CD4-positive, alpha-beta T cell treated with Interleukin-6 at 100 ng/mL for 8 hours (primary cell): ENCODE results near the gene PREB.
"Not testable (repeated sequence)": the region's sequence is repeated elsewhere in the genome, so short reads cannot be mapped to it uniquely, and the experiment has no call there.

Source experiments
- DNase-seq: peaks from one replicate; pipeline ENCODE4 v3.0.0-alpha.2; 2020; ENCODE audit warnings: mixed read lengths, low spot score

The PREB gene

DNA sequence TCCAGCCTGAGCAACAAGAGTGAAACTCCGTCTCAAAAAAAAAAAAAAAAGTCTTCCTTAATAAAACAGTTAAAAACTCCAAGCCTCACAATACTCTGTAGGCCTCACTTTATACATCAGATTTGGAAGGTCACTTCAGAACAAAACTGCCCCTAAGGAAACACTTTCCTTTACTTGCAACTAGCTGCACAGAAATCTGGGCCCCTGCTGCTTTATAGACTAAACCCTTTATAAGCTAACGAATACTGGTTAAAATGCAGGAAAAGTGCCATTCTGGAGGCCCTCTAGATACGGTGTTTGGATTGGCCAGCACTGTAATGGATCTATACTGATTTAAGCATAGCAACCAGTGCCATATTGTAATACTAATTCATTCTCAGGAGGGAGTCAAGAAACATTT lies 9.3 kb downstream of the PREB start:
- DNase-seq, result no peak

GRCh38 chr2:27123302-27124150 lies 10.9 kb downstream of the PREB start, which contains the start of gene ABHD1:
Gene ABHD1 (plus strand): TSS chr2:27123815. CDS start chr2:27123949, 134 bp downstream.
- DNase-seq, result peak; percentile 66

GRCh38 chr2:27122791-27123190 lies 11.6 kb downstream of the PREB start:
- no peak for DNase-seq

DNA sequence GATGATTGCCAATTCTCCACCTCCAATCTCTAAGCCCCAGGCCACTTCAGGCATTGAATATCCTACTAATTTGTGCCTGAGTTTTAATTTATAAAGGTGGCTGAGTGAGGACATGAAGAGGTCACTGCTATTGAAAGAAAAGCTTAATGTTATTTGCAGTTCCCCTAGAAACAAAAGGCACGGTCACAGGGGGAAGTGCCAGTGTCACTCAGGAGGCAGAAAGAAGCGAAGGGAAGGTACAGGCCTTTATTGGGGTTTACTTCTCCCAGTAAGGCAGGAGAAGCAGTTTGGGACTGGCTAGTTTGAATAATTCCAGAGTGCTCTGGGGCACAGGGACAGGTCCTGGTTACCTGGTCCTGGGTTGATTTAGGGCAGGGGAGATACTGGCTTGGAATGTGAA lies 12.5 kb downstream of the PREB start:
- DNase-seq, result no peak

DNA sequence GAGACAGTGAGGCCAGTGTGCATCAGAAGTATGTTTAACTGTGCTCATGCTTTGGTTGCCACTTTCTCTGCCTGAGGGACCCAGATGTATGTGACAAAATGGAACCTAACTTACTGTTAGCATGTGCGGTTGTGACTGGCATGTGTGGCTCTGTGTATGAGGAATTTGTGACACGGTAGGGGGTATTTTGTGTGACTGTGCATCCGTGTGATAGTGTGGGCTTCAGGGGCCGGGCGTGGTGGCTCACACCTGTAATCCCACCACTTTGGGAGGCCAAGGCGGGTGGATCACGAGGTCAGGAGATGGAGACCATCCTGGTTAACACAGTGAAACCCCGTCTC lies 15.1 kb downstream of the PREB start:
- DNase-seq, result not testable (repeated sequence)

GRCh38 chr2:27118525-27119329 lies 15.7 kb downstream of the PREB start, which contains the start of gene CGREF1:
Gene CGREF1 (minus strand): TSS chr2:27119128. CDS start chr2:27104366, 14,762 bp downstream.
- DNase-seq, result no peak

DNA sequence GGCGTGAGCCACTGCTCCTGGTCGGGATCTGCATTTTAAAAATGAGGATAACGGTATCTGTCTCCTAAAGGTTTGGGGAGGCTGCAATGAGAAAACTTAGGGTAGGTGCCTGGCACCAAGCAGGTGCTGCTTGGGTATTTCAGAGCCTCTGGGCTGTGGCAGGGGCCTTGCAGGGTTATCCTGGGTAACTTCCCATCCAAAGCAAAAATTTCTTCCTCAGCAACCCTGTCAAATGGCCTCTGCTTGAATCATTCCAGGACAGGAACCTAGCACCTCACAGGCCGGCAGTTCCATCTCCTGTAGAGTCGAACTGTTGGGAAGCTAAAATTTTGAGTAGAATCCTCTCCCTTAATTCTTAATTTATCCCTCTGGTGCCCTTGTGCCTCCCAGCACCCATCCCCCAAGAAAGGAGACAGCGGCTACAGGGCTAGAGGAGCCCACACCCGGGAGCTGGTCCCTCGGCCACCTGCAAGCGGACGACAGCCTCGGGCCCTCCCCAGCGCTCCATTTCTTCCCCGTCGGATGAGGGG lies 16.4 kb downstream of the PREB start:
- DNase-seq, result no peak

- DNase-seq, result no peak
These were observed 18.9 kb downstream of the PREB start for GRCh38 chr2:27115519-27115918.

DNA sequence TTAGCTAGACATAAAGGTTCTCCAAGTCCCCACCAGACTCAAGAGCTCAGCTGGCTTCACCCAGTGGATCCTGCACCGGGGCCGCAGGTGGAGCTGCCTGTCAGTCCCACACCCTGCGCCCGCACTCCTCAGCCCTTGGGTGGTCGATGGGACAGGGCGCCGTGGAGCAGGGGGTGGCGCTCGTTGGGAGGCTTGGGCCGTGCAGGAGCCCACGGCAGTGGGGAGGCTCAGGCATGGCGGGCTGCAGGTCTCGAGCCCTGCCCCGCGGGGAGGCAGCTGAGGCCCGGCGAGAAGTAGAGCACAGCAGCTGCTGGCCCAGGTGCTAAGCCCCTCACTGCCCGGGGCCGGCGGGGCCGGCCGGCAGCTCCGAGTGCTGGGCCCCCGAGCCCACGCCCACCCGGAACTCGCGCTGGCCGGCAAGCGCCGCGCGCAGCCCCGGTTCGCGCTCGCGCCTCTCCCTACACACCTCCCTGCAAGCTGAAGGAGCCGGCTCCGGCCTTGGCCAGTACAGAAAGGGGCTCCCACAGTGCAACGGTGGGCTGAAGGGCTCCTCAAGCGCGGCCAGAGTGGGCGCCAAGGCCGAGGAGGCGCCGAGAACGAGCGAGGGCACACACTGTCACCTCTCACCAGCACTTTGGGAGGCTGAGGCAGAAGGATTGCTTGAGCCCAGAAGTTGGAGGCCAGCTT lies 22.9 kb downstream of the PREB start:
- not testable (repeated sequence) for DNase-seq

DNA sequence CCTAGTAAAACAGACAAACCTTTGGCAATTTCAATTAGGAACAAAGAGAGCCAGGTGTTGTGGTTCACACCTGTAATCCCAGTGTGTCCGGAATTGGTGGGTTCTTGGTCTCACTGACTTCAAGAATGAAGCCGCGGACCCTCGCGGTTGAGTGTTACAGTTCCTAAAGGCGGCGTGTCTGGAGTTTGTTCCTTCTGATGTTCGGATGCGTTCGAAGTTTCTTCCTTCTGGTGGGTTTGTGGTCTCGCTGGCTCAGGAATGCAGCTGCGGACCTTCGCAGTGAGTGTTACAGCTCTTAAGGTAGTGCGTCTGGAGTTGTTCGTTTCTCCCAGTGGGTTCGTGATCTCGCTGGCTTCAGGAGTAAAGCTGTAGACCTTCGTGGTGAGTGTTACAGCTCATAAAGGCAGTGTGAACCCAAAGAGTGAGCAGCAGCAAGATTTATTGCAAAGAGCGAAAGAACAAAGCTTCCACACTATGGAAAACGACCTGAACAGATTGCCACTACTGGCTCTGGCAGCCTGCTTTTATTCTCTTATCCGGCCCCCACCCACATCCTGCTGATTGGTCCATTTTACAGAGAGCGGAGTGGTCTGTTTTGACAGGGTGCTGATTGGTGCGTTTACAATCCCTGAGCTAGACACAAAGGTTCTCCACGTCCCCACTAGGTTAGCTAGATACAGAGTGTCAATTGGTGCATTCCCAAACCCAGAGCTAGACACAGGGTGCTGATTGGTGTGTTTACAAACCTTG lies 23.7 kb downstream of the PREB start:
- not testable (repeated sequence) for DNase-seq

- DNase-seq, result no peak
These were observed 25.4 kb downstream of the PREB start for GRCh38 chr2:27109083-27109482.

GRCh38 chr2:27108221-27108620 lies 26.2 kb downstream of the PREB start:
- no peak for DNase-seq

DNA sequence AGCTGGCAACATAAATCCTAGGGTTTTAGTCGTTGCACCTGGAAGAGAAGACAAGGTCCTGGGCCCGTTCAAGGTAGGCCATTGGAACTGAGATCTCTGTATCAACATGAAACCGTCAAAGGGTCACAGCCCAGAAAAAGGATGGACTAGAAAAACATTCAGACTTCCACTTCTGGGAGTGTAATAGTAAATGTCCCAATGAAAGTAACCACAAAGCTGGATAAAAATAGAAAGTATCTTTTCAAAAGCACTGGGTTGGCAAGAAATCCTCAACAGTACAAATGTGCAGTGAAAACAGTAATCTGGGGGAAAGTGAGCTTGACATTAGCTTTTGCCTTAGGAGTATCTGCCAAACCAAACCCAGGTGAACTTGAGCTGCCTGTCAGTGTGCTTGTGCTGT lies 28.5 kb downstream of the PREB start:
- no peak for DNase-seq

- no peak for DNase-seq
These were observed 32.1 kb downstream of the PREB start for GRCh38 chr2:27102329-27102728.

- DNase-seq, result no peak
These were observed 34.4 kb downstream of the PREB start for GRCh38 chr2:27100036-27100435.

DNA sequence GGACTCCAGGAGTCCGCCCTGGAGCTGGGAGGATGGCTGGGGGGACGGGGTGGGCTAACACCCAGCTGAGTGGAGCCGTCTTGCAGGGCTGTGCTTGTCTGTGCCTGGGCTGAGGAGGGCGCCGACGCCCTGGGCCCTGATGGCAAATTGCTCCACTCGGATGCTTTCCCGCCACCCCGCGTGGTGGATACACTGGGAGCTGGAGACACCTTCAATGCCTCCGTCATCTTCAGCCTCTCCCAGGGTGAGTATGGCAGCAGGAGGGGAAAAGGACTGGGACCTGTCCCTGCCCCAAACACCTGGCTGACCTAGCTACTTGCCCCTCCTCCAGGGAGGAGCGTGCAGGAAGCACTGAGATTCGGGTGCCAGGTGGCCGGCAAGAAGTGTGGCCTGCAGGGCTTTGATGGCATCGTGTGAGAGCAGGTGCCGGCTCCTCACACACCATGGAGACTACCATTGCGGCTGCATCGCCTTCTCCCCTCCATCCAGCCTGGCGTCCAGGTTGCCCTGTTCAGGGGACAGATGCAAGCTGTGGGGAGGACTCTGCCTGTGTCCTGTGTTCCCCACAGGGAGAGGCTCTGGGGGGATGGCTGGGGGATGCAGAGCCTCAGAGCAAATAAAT lies 35.0 kb downstream of the PREB start:
- no peak for DNase-seq

- DNase-seq, result no peak
These were observed 37.1 kb downstream of the PREB start for GRCh38 chr2:27097341-27097740.

DNA sequence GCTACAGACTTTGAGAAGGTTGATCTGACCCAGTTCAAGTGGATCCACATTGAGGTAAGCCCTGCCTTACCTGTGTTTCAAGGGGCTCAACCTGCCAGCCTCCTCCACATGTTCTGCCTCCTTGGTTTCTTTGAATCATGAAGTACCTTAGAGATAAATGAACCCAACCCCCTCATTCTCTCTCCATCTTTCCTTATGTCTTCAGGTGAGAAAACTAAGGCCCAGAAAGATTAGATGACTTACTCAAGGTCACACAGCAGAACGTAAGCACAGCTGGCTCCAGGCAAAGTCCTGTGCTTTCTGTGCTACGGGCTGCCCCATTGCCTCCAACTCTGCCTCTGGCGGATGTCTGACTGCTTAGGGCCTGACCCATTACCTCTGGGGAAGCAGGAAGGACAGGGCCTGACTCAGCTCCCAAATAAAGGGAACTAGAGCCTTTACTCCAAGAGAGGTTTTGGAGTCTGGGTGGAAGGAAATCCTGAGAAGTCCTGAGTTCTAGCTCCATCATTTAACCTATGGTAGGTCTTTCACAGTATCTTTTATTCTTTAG lies 37.6 kb downstream of the PREB start:
- no peak for DNase-seq

DNA sequence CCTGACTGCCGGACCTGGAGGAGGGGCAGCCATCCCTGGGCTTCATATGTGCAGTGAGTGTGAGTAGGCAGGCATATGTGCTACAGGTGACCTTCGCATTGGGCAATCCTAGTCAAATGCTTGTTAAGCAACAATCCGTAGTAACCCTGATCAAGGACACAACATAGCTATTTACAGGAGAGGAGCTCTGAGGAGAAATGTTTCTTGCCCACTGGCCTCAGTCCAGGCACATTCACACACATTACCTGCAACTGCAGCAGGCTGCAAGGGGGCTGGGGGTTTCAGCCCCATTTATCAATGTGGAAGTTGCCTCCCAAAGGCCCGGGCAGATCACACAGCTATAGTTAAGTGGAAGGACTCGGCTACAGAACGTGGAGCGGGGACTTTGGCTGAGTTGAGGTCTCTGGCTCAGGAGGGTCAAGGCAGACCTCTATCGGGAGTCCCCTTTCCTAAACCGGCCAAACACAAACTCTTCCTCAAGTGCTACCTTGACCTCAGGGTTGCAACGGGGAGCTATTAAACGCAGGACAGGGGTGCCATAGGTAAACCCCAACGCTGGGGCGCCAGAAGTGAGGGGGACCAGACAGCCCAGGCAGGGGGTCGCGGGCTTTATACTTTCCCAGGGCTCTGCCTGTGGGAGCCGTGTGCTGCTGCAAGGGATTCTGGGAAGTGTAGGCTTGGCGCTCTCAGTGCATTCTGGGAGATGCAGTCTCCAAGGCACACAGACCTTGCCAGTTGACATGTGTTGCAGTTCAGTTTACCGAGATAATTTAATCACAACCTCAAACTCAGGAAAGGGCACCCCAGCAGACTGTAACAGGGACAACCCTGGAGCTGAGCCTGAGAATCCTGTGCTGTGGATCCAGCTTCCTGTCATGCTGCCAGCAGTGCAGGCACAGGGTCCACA lies 38.4 kb downstream of the PREB start:
- peak; percentile 44 for DNase-seq

GRCh38 chr2:27095427-27095744 lies 39.0 kb downstream of the PREB start:
- DNase-seq, result no peak
